ENCODE results near the gene PIK3R5.

- TF ChIP-seq CTCF (IDR thresholded peaks at IDR 0.05; ENCODE audit: insufficient read depth, low read length, poor library complexity, severe bottlenecking) (no peak), EZH2phosphoT487 (conservative IDR thresholded peaks at IDR 0.05; ENCODE audit: low read length) (no peak)
Measured at GRCh38 chr17:8865385-8865784, 100.1 kb downstream of the PIK3R5 start.

Measured in SU-DHL-6 (cell line).